T-cell (primary cell): ENCODE data around the gene TYROBP. TPM values are rescaled to one million over a fixed set of nuclear protein-coding genes. Genes with fewer than 3 reads are reported as not detected.

Experiments used
- ATAC-seq, 4 experiments: fragments of 200-7000 bp in 3 of 4; fragments of 150-1000 bp in 1 of 4; cut with Tn5 transposase; replicated peaks in 1 of 4; 1 replicate in 3 of 4; 2 replicates in 1 of 4; pipeline ENCODE4 v1.10.0; 2021; ENCODE audit warnings: moderate library complexity in 3 of 4, mild to moderate bottlenecking in 2 of 4, moderate number of reproducible peaks in 1 of 4
- CTCF ChIA-PET, 2 donors: fragments of 300-600 bp; sonication (Branson Sonifier 250); formaldehyde crosslinking; loops; one replicate each; lab custom pipeline; 2022; ENCODE audit warnings: antibody characterized with exemption in 2 of 2; lab: Charles Lee
- POLR2A ChIA-PET, 2 donors: fragments of 300-600 bp; sonication (Branson Sonifier 250); formaldehyde crosslinking; loops; one replicate each; lab custom pipeline; 2022; ENCODE audit warnings: antibody characterized with exemption in 2 of 2; lab: Charles Lee
- DNase-seq, 35 experiments: peaks; one replicate each; pipeline versions ENCODE4 v3.0.0 to v3.0.0-alpha.2; 2013 to 2023
- H3K27ac ChIP-seq: one replicate; pipeline ENCODE4 v1.5.1; 2013; ENCODE audit warnings: low read length
- H3K27me3 ChIP-seq, 2 experiments: replicated peaks in 1 of 2; 1 replicate in 1 of 2; 2 replicates in 1 of 2; pipeline versions ENCODE4 v1.6.1 to v1.7.0; 2013; ENCODE audit warnings: low read length in 1 of 2, mixed read lengths in 1 of 2; ENCODE audit not compliant: control insufficient read depth in 2 of 2, insufficient read depth in 2 of 2; ENCODE audit errors: extremely low read depth in 1 of 2
- H3K36me3 ChIP-seq, 2 donors: 1 replicate in 1 of 2; 2 replicates in 1 of 2; pipeline versions ENCODE4 v1.6.1 to v1.7.0; 2013; ENCODE audit warnings: low read length in 1 of 2; ENCODE audit not compliant: control insufficient read depth in 2 of 2, insufficient read depth in 1 of 2; ENCODE audit errors: extremely low read depth in 1 of 2
- H3K4me1 ChIP-seq, 2 experiments: 1 replicate in 1 of 2; 2 replicates in 1 of 2; pipeline versions ENCODE4 v1.6.1 to v1.7.0; 2013; ENCODE audit warnings: low read length in 2 of 2, mixed read lengths in 1 of 2; ENCODE audit not compliant: insufficient read depth in 2 of 2, control insufficient read depth in 1 of 2; ENCODE audit errors: extremely low read depth in 1 of 2
- H3K4me3 ChIP-seq, 2 donors: 1 replicate in 1 of 2; 2 replicates in 1 of 2; pipeline versions ENCODE4 v1.5.1 to v1.7.0; 2013; ENCODE audit warnings: mild to moderate bottlenecking in 2 of 2, low read length in 1 of 2, moderate library complexity in 1 of 2; ENCODE audit not compliant: control insufficient read depth in 1 of 2; ENCODE audit errors: extremely low read depth in 1 of 2
- H3K9me3 ChIP-seq: 2 replicates; pipeline ENCODE4 v1.7.0; 2013
- H3K27ac Mint-ChIP-seq, 2 donors: one replicate each; pipeline ENCODE4 v1.8.0; 2020 to 2021; ENCODE audit warnings: mild to moderate bottlenecking in 2 of 2, mixed read lengths in 2 of 2
- H3K27me3 Mint-ChIP-seq, 2 donors: one replicate each; pipeline ENCODE4 v1.8.0; 2021 to 2022; ENCODE audit warnings: mixed read lengths in 2 of 2
- H3K36me3 Mint-ChIP-seq: one replicate; pipeline ENCODE4 v1.8.0; 2021; ENCODE audit warnings: mixed read lengths
- H3K4me1 Mint-ChIP-seq, 3 donors: one replicate each; pipeline ENCODE4 v1.8.0; 2020 to 2022; ENCODE audit warnings: mixed read lengths in 3 of 3, mild to moderate bottlenecking in 1 of 3
- H3K4me3 Mint-ChIP-seq, 3 donors: one replicate each; pipeline ENCODE4 v1.8.0; 2020 to 2022; ENCODE audit warnings: mild to moderate bottlenecking in 3 of 3, mixed read lengths in 3 of 3, moderate library complexity in 3 of 3
- H3K9me3 Mint-ChIP-seq, 3 donors: one replicate each; pipeline ENCODE4 v1.8.0; 2020 to 2022; ENCODE audit warnings: mixed read lengths in 3 of 3
- WGBS: methylation state at CpG from one replicate; pipeline ENCODE4 v1.1.5; 2013; ENCODE audit warnings: missing lambda C conversion rate; ENCODE audit not compliant: insufficient coverage; 5-methylcytosine and 5-hydroxymethylcytosine counted together
- total RNA-seq, 35 experiments: library from RNA in 6 of 35; stranded (reverse) in 6 of 35; fragments of 120-200 nt in 1 of 35; gene quantifications; one replicate each; pipeline versions ENCODE4 v1.2.1 to v1.2.4 and lab custom pipeline; 2013 to 2026

The TYROBP gene
- total RNA-seq, 5 donors from 2014 or later (not counting 1 experiment from before 2014, with no cell fraction given): 2.3 to 7.0 (median 2.9) TPM

DNA sequence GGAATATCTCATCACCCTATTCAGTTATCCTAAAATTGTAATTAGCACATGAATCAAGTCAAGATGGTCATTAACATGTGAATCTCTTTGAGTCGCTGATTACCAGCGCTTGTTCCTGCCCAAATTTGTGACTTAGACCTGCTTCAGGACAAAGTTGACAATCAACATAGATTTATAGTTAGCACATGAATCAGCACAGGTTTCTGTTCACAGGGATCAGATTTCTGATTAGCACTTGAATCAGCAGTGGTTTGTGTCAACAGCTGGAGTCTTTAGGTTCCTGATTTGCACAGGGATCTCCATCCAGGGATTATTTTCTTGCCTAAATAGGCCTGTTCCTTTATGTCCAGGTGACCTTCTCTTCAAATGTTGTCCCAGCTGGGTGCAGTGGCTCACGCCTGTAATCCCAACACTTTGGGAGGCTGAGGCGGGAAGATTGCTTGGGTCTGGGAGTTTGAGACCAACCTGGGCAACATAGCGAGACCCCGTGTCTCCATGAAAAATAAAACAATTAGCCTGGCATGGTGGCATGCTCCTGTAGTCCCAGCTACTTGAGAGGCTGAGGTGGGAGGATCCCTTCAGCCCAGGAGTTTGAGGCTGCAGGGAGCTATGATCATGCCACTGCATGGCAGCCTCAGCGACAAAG lies 24.3 kb upstream of the TYROBP start:
- Histone ChIP-seq H3K36me3 (no peaks in the 10 kb centered on the region), H3K9me3 (no peaks in the 10 kb centered on the region), H3K4me1 (peaks cover 33 to 69% of the 10 kb centered on the region in 2 experiments), H3K4me3 (no peak overlapping the region), H3K27ac (no peak overlapping the region), H3K27me3 (peaks cover 0 to 3% of the 10 kb centered on the region in 2 experiments)
- CTCF ChIA-PET: interaction anchor here (1.3 to 2.5 kb wide), 2 partner anchors 49 to 50 kb away, joined by 7 to 24 read pairs; no protein-coding TSS in a partner anchor
- POLR2A ChIA-PET: no interaction called here
- Mint-ChIP-seq H3K27ac (peak overlapping the region in 1 of 2 donors; percentile 74), H3K36me3 (no peaks in the 10 kb centered on the region), H3K4me1 (peaks cover 33 to 50% (median 43%) of the 10 kb centered on the region in 3 donors), H3K9me3 (no peaks in the 10 kb centered on the region), H3K27me3 (no peaks in the 10 kb centered on the region), H3K4me3 (no peak overlapping the region)
- DNase-seq: no peak
- ATAC-seq: no peak
- WGBS: 75% methylated on average over 6 of the region's 7 CpGs

DNA sequence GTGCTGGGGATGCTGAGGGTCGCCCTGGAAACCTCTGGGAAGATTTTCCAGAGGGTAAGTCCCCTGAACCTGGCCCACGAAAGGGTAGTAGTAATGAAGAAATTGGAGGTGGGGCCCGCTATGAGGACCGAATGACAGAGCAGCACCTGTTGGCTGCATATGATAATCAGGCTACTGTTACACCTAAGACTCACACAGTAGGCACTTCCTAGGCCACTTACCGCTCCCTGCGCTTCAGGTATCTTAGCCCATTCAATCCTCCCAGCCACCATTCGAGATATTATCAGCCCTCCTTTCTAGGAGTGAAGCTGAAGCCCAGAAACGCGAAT lies 23.7 kb upstream of the TYROBP start:
- CTCF ChIA-PET: interaction anchor here (1.0 to 2.5 kb wide), 3 partner anchors 48 to 184 kb away, joined by 4 to 24 read pairs (median 7); partner anchors contain the start of gene LIN37 (in 1 of the 2)
- peaks cover 34 to 47% (median 40%) of the 10 kb centered on the region in 3 donors for H3K4me1 Mint-ChIP-seq
- Histone ChIP-seq H3K9me3 (no peaks in the 10 kb centered on the region), H3K36me3 (no peaks in the 10 kb centered on the region), H3K4me1 (peaks cover 30 to 65% of the 10 kb centered on the region in 2 experiments), H3K4me3 (no peak overlapping the region), H3K27ac (no peak overlapping the region), H3K27me3 (peaks cover 0 to 3% of the 10 kb centered on the region in 2 experiments)
- DNase-seq (no peak), ATAC-seq (peak in 2 of 4 experiments; percentile 3 to 4)
- POLR2A ChIA-PET: no interaction called here
- H3K27me3 Mint-ChIP-seq: no peaks in the 10 kb centered on the region
- no peaks in the 10 kb centered on the region for H3K36me3 Mint-ChIP-seq
- H3K9me3 Mint-ChIP-seq: no peaks in the 10 kb centered on the region
- peak overlapping the region; percentile 70 to 79 (median 76) for H3K4me3 Mint-ChIP-seq
- H3K27ac Mint-ChIP-seq: peak overlapping the region in 1 of 2 donors; percentile 74
- WGBS: 11% methylated on average over 6 of the region's 9 CpGs

DNA sequence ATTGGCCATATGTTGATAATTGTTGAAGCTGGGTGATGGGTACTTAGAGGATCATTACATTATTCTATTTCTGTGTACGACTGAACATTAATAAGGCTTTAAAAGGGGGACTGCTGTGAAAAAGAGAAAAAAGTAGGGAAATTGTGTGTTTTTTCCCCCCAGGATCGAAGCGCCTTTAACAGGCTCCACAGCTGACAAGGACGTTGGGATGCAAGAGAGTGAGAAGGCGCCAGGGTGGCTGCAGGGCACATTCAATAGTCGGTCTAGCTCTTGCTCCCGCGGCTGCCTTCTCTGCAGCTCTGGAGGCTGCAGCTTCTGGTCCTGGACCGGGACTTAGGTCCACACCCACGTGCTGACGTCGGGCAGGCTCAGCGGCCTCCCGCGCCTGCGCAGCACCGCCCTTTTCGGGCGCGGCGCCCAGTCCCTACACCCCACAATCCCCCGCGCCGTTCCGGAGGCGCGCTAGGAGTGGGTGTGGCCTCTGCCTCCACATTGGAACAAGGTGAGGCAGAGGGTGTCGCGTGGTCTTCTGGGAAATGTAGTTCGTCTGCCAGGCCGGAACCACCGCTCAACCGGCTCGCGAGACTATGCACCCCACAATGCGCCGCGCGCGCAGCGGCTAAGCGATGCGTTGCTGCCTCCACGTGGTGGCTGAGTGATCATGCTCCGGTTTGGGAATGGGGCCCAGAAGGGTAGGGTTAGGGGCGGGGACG lies 23.2 kb upstream of the TYROBP start:
- no peaks in the 10 kb centered on the region for H3K9me3 ChIP-seq
- peak overlapping the region; percentile 79 for H3K27ac ChIP-seq
- peaks cover 0 to 3% of the 10 kb centered on the region in 2 experiments for H3K27me3 ChIP-seq
- Mint-ChIP-seq H3K4me1 (peaks cover 39 to 51% (median 41%) of the 10 kb centered on the region in 3 donors), H3K27ac (peak overlapping the region; percentile 94 to 97), H3K4me3 (peak overlapping the region; percentile 70 to 79 (median 76)), H3K27me3 (no peaks in the 10 kb centered on the region), H3K9me3 (no peaks in the 10 kb centered on the region), H3K36me3 (no peaks in the 10 kb centered on the region)
- peak overlapping the region; percentile 32 to 64 for H3K4me3 ChIP-seq
- no peaks in the 10 kb centered on the region for H3K36me3 ChIP-seq
- peak; percentile 96 to 98 (median 96) for ATAC-seq
- peak; percentile 98 to 100 (median 99) for DNase-seq
- WGBS: 2% methylated on average over 43 of the region's 47 CpGs
- H3K4me1 ChIP-seq: peaks cover 30 to 61% of the 10 kb centered on the region in 2 experiments
- POLR2A ChIA-PET: interaction anchor here in 1 of 2 donors (0.8 kb wide), 1 partner anchor 123 kb away, joined by 3 read pairs; the partner anchor contains the start of gene THAP8
- CTCF ChIA-PET: interaction anchor here (0.6 to 2.5 kb wide), 7 partner anchors 48 to 462 kb away, joined by 3 to 24 read pairs (median 7); partner anchors contain the start of genes LIN37 (in 1 of the 2) and POLR2I (in 1 of the 2)

DNA sequence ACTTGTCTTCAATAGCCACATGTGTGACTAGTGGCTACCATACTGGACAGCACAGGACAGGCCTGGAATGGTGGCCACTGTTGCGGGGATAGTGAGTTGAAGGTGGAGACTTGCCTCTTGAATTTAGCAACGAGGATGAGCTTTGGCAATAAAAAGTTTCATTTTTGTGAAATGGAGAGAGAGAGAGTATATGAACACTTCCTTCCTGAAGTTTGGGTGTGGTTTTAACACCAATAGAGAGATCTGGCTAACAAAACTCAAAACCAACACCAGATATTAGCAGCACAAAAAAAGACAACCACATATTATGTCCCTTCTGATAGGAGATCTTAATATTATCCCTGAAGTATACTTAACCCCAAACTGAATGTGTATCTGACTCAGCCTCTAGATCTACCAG lies 21.8 kb upstream of the TYROBP start:
- H3K27ac ChIP-seq: peak overlapping the region; percentile 79
- H3K27me3 ChIP-seq: no peaks in the 10 kb centered on the region
- H3K4me1 Mint-ChIP-seq: peaks cover 27 to 43% (median 32%) of the 10 kb centered on the region in 3 donors
- peaks cover 0 to 13% (median 2%) of the 10 kb centered on the region in 3 donors for H3K9me3 Mint-ChIP-seq
- WGBS: 0% methylated on average over 1 of the region's 2 CpGs
- H3K9me3 ChIP-seq: no peaks in the 10 kb centered on the region
- ChIA-PET POLR2A (interaction anchor here in 1 of 2 donors (0.5 to 0.6 kb wide), 3 partner anchors 9 to 17 kb away, joined by 3 to 21 read pairs (median 3); no protein-coding TSS in a partner anchor), CTCF (interaction anchor here in 1 of 2 donors (0.5 to 1.6 kb wide), 4 partner anchors 32 to 235 kb away, joined by 3 to 10 read pairs (median 4); no protein-coding TSS in a partner anchor)
- H3K4me3 Mint-ChIP-seq: peak overlapping the region; percentile 37 to 79 (median 54)
- ATAC-seq: no peak
- peaks cover 23 to 48% of the 10 kb centered on the region in 2 experiments for H3K4me1 ChIP-seq
- no peaks in the 10 kb centered on the region for H3K36me3 ChIP-seq
- H3K36me3 Mint-ChIP-seq: peaks cover 12% of the 10 kb centered on the region
- peak overlapping the region in 1 of 2 donors; percentile 11 for H3K4me3 ChIP-seq
- peak in 1 of 35 experiments; percentile 60 for DNase-seq
- no peaks in the 10 kb centered on the region for H3K27me3 Mint-ChIP-seq
- H3K27ac Mint-ChIP-seq: peak overlapping the region; percentile 97 to 98

DNA sequence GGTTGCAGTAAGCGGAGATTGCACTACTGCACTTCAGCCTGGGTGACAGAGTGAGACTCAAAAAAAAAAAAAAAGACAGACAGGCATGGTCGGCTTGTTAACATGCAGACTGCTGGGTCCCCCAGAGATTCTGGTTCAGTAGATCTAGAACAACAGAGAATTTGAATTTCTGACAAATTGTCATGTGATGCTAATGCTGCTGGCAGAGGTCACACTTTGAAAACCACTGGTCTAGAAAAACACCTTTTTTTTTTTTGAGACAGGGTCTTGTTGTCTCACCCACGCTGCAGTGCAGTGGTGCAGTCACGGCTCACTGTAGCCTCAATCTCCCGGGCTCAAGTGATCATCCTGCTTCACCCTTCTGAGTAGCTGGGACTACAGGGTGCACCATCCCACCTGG lies 20.4 kb upstream of the TYROBP start:
- CTCF ChIA-PET: interaction anchor here in 1 of 2 donors (1.4 kb wide), 1 partner anchor 234 kb away, joined by 3 read pairs; no protein-coding TSS in a partner anchor
- peak overlapping the region; percentile 52 for H3K27ac ChIP-seq
- H3K4me1 Mint-ChIP-seq: peaks cover 27 to 42% (median 32%) of the 10 kb centered on the region in 3 donors

DNA sequence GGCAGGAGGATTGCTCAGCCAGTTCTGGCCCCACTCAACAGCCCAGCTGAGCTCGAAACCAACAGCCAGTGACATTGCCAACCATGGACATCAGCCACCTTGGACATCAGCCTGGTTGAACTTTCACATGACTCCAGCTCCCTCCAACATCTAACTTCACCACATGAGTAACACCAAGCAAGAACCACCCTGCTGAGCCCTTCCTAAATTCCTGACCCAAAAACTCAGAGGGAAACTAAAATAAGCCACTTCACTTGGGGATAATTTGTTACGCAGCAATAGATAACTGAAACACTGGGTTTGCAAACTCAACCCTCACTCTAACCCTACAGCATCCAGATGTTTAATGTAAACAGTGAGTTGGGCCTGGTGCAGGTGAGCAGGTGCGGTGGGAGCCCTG lies 17.4 kb upstream of the TYROBP start:
- peaks cover 14 to 31% of the 10 kb centered on the region in 2 experiments for H3K4me1 ChIP-seq
- CTCF ChIA-PET: interaction anchor here in 1 of 2 donors (0.5 kb wide), 1 partner anchor 141 kb away, joined by 3 read pairs; no protein-coding TSS in a partner anchor
- H3K9me3 ChIP-seq: no peaks in the 10 kb centered on the region
- DNase-seq: no peak
- H3K36me3 ChIP-seq: no peaks in the 10 kb centered on the region
- H3K27ac ChIP-seq: no peak overlapping the region
- no peak for ATAC-seq
- no peak overlapping the region for H3K27ac Mint-ChIP-seq
- peaks cover 0 to 13% (median 2%) of the 10 kb centered on the region in 3 donors for H3K9me3 Mint-ChIP-seq
- no peak overlapping the region for H3K4me3 Mint-ChIP-seq
- WGBS: 83% methylated on average over 1 of the region's 3 CpGs
- H3K4me3 ChIP-seq: no peak overlapping the region
- peaks cover 18 to 27% (median 19%) of the 10 kb centered on the region in 3 donors for H3K4me1 Mint-ChIP-seq
- peaks cover 12% of the 10 kb centered on the region for H3K36me3 Mint-ChIP-seq
- H3K27me3 Mint-ChIP-seq: no peaks in the 10 kb centered on the region
- no peaks in the 10 kb centered on the region for H3K27me3 ChIP-seq
- POLR2A ChIA-PET: no interaction called here

More for the DNA sequence above, 20.4 kb upstream of the TYROBP start:
- Histone ChIP-seq H3K36me3 (no peaks in the 10 kb centered on the region), H3K27me3 (no peaks in the 10 kb centered on the region), H3K9me3 (no peaks in the 10 kb centered on the region), H3K4me1 (peaks cover 23 to 45% of the 10 kb centered on the region in 2 experiments), H3K4me3 (no peak overlapping the region)
- POLR2A ChIA-PET: interaction anchor here in 1 of 2 donors (0.5 kb wide), 1 partner anchor 1628 kb away, joined by 3 read pairs; no protein-coding TSS in a partner anchor
- ATAC-seq (no peak), DNase-seq (no peak)
- Mint-ChIP-seq H3K9me3 (peaks cover 0 to 13% (median 2%) of the 10 kb centered on the region in 3 donors), H3K4me3 (no peak overlapping the region), H3K27me3 (no peaks in the 10 kb centered on the region), H3K36me3 (peaks cover 12% of the 10 kb centered on the region), H3K27ac (peak overlapping the region; percentile 49 to 83)
- 69% methylated on average over 2 of the region's 5 CpGs for WGBS
